Peyer's patch (tissue), 4 donors: ENCODE results near the gene VPS13A. TPM values are rescaled to one million over a fixed set of nuclear protein-coding genes. Genes with fewer than 3 reads are reported as not detected.

ENCODE experiments used
- DNase-seq, 3 donors: peaks; one replicate each; pipeline ENCODE4 v3.0.0-alpha.2; 2017 to 2019
- H3K27ac ChIP-seq, 4 donors: fragments of 200-600 bp; sonication (generic); one replicate each; pipeline ENCODE4 v1.5.1; 2016 to 2019
- H3K27me3 ChIP-seq, 2 donors: fragments of 200-600 bp; sonication (generic); one replicate each; pipeline ENCODE4 v1.5.1; 2019
- H3K36me3 ChIP-seq, 3 donors: fragments of 200-600 bp; sonication (generic); one replicate each; pipeline ENCODE4 v1.5.1; 2016 to 2019
- H3K4me1 ChIP-seq, 4 donors: fragments of 200-600 bp; sonication (generic); one replicate each; pipeline ENCODE4 v1.5.1; 2016 to 2019
- H3K4me3 ChIP-seq, 4 donors: fragments of 200-600 bp; sonication (generic); 1 replicate in 3 of 4; 2 replicates in 1 of 4; pipeline ENCODE4 v1.5.1; 2016 to 2019; ENCODE audit warnings: mild to moderate bottlenecking in 1 of 4
- H3K9me3 ChIP-seq, 4 donors: fragments of 200-600 bp; sonication (generic); one replicate each; pipeline ENCODE4 v1.5.1; 2016 to 2019; ENCODE audit warnings: mild to moderate bottlenecking in 1 of 4
- CTCF ChIP-seq, 6 experiments: fragments of 450-650 bp in 4 of 6; fragments of 200-600 bp in 2 of 6; sonication (generic) in 1 of 6; IDR thresholded peaks; one replicate each; pipeline ENCODE4 v1.5.1; 2017 to 2019; ENCODE audit warnings: antibody characterized with exemption in 6 of 6, mild to moderate bottlenecking in 3 of 6, moderate library complexity in 1 of 6
- POLR2A ChIP-seq, 2 donors: fragments of 450-650 bp; IDR thresholded peaks; one replicate each; pipeline ENCODE4 v1.5.1; 2017; ENCODE audit warnings: antibody characterized with exemption in 2 of 2, mild to moderate bottlenecking in 2 of 2, moderate library complexity in 2 of 2
- total RNA-seq, 4 donors: library from RNA; depleted of rRNA; stranded (reverse); fragments of >200 nt; gene quantifications; one replicate each; pipeline ENCODE4 v1.1.0, GENCODE V29; 2016

VPS13A gene
- total RNA-seq, 4 donors from 2014 or later, result 81.7 to 197 (median 169) TPM

GRCh38 chr9:77218612-77219011 lies 41.3 kb downstream of the VPS13A start:
- DNase-seq, result no peak
- Histone ChIP-seq H3K4me3 (no peak overlapping the region), H3K36me3 (peaks cover 0 to 37% (median 0%) of the 10 kb centered on the region in 3 donors), H3K9me3 (no peaks in the 10 kb centered on the region), H3K4me1 (no peaks in the 10 kb centered on the region), H3K27ac (no peak overlapping the region), H3K27me3 (no peaks in the 10 kb centered on the region)
- TF ChIP-seq CTCF (IDR thresholded peaks at IDR 0.05) (no peak), POLR2A (IDR thresholded peaks at IDR 0.05) (no peak)

GRCh38 chr9:77221431-77221830 lies 44.1 kb downstream of the VPS13A start:
- H3K4me3 ChIP-seq, result no peak overlapping the region
- H3K36me3 ChIP-seq, result peaks cover 0 to 38% (median 0%) of the 10 kb centered on the region in 3 donors
- no peaks in the 10 kb centered on the region for H3K4me1 ChIP-seq
- no peak for TF ChIP-seq CTCF (IDR thresholded peaks at IDR 0.05)
- TF ChIP-seq POLR2A (IDR thresholded peaks at IDR 0.05), result no peak
- no peaks in the 10 kb centered on the region for H3K9me3 ChIP-seq
- H3K27me3 ChIP-seq, result no peaks in the 10 kb centered on the region
- no peak overlapping the region for H3K27ac ChIP-seq
- no peak for DNase-seq

GRCh38 chr9:77224746-77225312 lies 47.5 kb downstream of the VPS13A start:
- no peak for TF ChIP-seq CTCF (IDR thresholded peaks at IDR 0.05)
- no peak for TF ChIP-seq POLR2A (IDR thresholded peaks at IDR 0.05)
- H3K4me3 ChIP-seq, result no peak overlapping the region
- no peaks in the 10 kb centered on the region for H3K9me3 ChIP-seq
- no peak for DNase-seq
- no peak overlapping the region for H3K27ac ChIP-seq
- peaks cover 0 to 64% (median 0%) of the 10 kb centered on the region in 3 donors for H3K36me3 ChIP-seq
- no peaks in the 10 kb centered on the region for H3K4me1 ChIP-seq
- H3K27me3 ChIP-seq, result no peaks in the 10 kb centered on the region

- H3K36me3 ChIP-seq, result peaks cover 0 to 20% (median 0%) of the 10 kb centered on the region in 3 donors
- H3K27ac ChIP-seq, result no peak overlapping the region
- no peak for DNase-seq
- H3K4me3 ChIP-seq, result no peak overlapping the region
- no peaks in the 10 kb centered on the region for H3K9me3 ChIP-seq
- no peak for TF ChIP-seq CTCF (IDR thresholded peaks at IDR 0.05)
- TF ChIP-seq POLR2A (IDR thresholded peaks at IDR 0.05), result no peak
- H3K4me1 ChIP-seq, result no peaks in the 10 kb centered on the region
- no peaks in the 10 kb centered on the region for H3K27me3 ChIP-seq
Measured at GRCh38 chr9:77236693-77237092, 59.4 kb downstream of the VPS13A start.

GRCh38 chr9:77237896-77238295 lies 60.6 kb downstream of the VPS13A start:
- no peak for DNase-seq
- Histone ChIP-seq H3K36me3 (peaks cover 0 to 13% (median 0%) of the 10 kb centered on the region in 3 donors), H3K27me3 (no peaks in the 10 kb centered on the region), H3K4me1 (no peaks in the 10 kb centered on the region), H3K4me3 (no peak overlapping the region), H3K9me3 (no peaks in the 10 kb centered on the region), H3K27ac (no peak overlapping the region)
- no peak for TF ChIP-seq POLR2A (IDR thresholded peaks at IDR 0.05)
- TF ChIP-seq CTCF (IDR thresholded peaks at IDR 0.05), result no peak

- TF ChIP-seq CTCF (IDR thresholded peaks at IDR 0.05), result no peak
- no peak for TF ChIP-seq POLR2A (IDR thresholded peaks at IDR 0.05)
- no peaks in the 10 kb centered on the region for H3K4me1 ChIP-seq
- DNase-seq, result no peak
- no peaks in the 10 kb centered on the region for H3K9me3 ChIP-seq
- H3K27ac ChIP-seq, result no peak overlapping the region
- no peak overlapping the region for H3K4me3 ChIP-seq
- peaks cover 0 to 20% (median 0%) of the 10 kb centered on the region in 3 donors for H3K36me3 ChIP-seq
- H3K27me3 ChIP-seq, result no peaks in the 10 kb centered on the region
Measured at GRCh38 chr9:77251050-77251449, 73.7 kb downstream of the VPS13A start.
